HEK293 (cell line): Measurements from ENCODE around the gene C2orf42.
"Not testable (repeated sequence)": the region's sequence is repeated elsewhere in the genome, so short reads cannot be mapped to it uniquely, and the experiment has no call there.

Experiments used
- CTCF ChIA-PET: fragments of 350-600 bp; formaldehyde crosslinking; extraction: SDS; loops from one replicate; lab custom pipeline; 2021; ENCODE audit warnings: antibody characterized with exemption; lab: Yijun Ruan, JAX
- POLR2A ChIA-PET: fragments of 300-600 bp; formaldehyde crosslinking; extraction: SDS; loops from one replicate; lab custom pipeline; 2020; ENCODE audit warnings: antibody characterized with exemption, inconsistent platforms; lab: Yijun Ruan, JAX
- H3K27ac ChIP-seq: fragments of 200-500 bp; sonication (Bioruptor generic); 2 replicates; pipeline ENCODE4 v1.5.1; 2014; ENCODE audit warnings: low read depth, low read length, control low read depth, inconsistent platforms; ENCODE audit errors: extremely low read depth
- H3K36me3 ChIP-seq, 2 experiments: fragments of 200-500 bp in 1 of 2; sonication (Bioruptor generic) in 1 of 2; 1 replicate in 1 of 2; 2 replicates in 1 of 2; pipeline ENCODE4 v1.5.1; 2014 to 2017; ENCODE audit warnings: inconsistent platforms in 2 of 2, low read length in 2 of 2; ENCODE audit not compliant: control insufficient read depth in 2 of 2, insufficient read depth in 1 of 2
- H3K4me1 ChIP-seq: fragments of 200-500 bp; sonication (Bioruptor generic); 2 replicates; pipeline ENCODE4 v1.5.1; 2014; ENCODE audit warnings: mild to moderate bottlenecking, low read length, inconsistent platforms; ENCODE audit not compliant: control insufficient read depth, insufficient read depth
- H3K4me3 ChIP-seq: 2 replicates; pipeline ENCODE4 v1.5.1; 2011; ENCODE audit warnings: low read depth, mild to moderate bottlenecking, control low read depth, low read length, moderate library complexity
- H3K9me3 ChIP-seq: fragments of 200-500 bp; sonication (Bioruptor generic); 2 replicates; pipeline ENCODE4 v1.5.1; 2014; ENCODE audit warnings: low read depth, low read length, inconsistent platforms; ENCODE audit not compliant: control insufficient read depth, insufficient read depth
- EGR2 ChIP-seq: fragments of 450-650 bp; formaldehyde crosslinking; IDR thresholded peaks from 2 replicates; pipeline ENCODE4 v1.5.1; 2016; ENCODE audit warnings: low read depth, missing biosample characterization, missing genetic modification characterization
- RBAK ChIP-seq: fragments of 450-650 bp; formaldehyde crosslinking; IDR thresholded peaks from 2 replicates; pipeline ENCODE4 v1.5.1; 2016; ENCODE audit warnings: missing biosample characterization, missing genetic modification characterization
- SCRT2 ChIP-seq: fragments of 450-650 bp; formaldehyde crosslinking; IDR thresholded peaks from 2 replicates; pipeline ENCODE4 v1.5.1; 2016; ENCODE audit warnings: missing biosample characterization, missing genetic modification characterization
- SP3 ChIP-seq: fragments of 450-650 bp; formaldehyde crosslinking; IDR thresholded peaks from 2 replicates; pipeline ENCODE4 v1.5.1; 2016; ENCODE audit warnings: missing biosample characterization, missing genetic modification characterization
- ZBTB20 ChIP-seq: fragments of 450-650 bp; formaldehyde crosslinking; IDR thresholded peaks from 2 replicates; pipeline ENCODE4 v1.5.1; 2016; ENCODE audit warnings: missing biosample characterization, missing genetic modification characterization
- ZFHX2 ChIP-seq: fragments of 450-650 bp; formaldehyde crosslinking; conservative IDR thresholded peaks from 2 replicates; pipeline ENCODE4 v1.5.1; 2016; ENCODE audit warnings: missing biosample characterization, missing genetic modification characterization
- ZFP41 ChIP-seq: fragments of 450-650 bp; formaldehyde crosslinking; IDR thresholded peaks from 2 replicates; pipeline ENCODE4 v1.5.1; 2016; ENCODE audit warnings: missing biosample characterization, missing genetic modification characterization, borderline replicate concordance
- ZFP69B ChIP-seq: fragments of 450-650 bp; formaldehyde crosslinking; IDR thresholded peaks from 2 replicates; pipeline ENCODE4 v1.5.1; 2016; ENCODE audit warnings: missing biosample characterization, missing genetic modification characterization
- ZIC2 ChIP-seq: fragments of 450-650 bp; formaldehyde crosslinking; IDR thresholded peaks from 2 replicates; pipeline ENCODE4 v1.5.1; 2016; ENCODE audit warnings: missing biosample characterization, missing genetic modification characterization
- ZNF121 ChIP-seq: fragments of 450-650 bp; formaldehyde crosslinking; IDR thresholded peaks from 2 replicates; pipeline ENCODE4 v1.5.1; 2016; ENCODE audit warnings: missing biosample characterization, missing genetic modification characterization
- ZNF202 ChIP-seq: fragments of 450-650 bp; formaldehyde crosslinking; IDR thresholded peaks from 2 replicates; pipeline ENCODE4 v1.5.1; 2016; ENCODE audit warnings: missing biosample characterization, missing genetic modification characterization, borderline replicate concordance
- ZNF341 ChIP-seq: fragments of 450-650 bp; formaldehyde crosslinking; IDR thresholded peaks from 2 replicates; pipeline ENCODE4; 2016; ENCODE audit warnings: low read depth, missing biosample characterization, missing genetic modification characterization
- ZNF354C ChIP-seq: fragments of 450-650 bp; formaldehyde crosslinking; IDR thresholded peaks from 2 replicates; pipeline ENCODE4 v1.5.1; 2016; ENCODE audit warnings: missing biosample characterization, missing genetic modification characterization, low read depth, borderline replicate concordance
- ZNF544 ChIP-seq: fragments of 450-650 bp; formaldehyde crosslinking; IDR thresholded peaks from 2 replicates; pipeline ENCODE4 v1.5.0; 2017; ENCODE audit warnings: missing biosample characterization, missing genetic modification characterization
- ZNF555 ChIP-seq: fragments of 450-650 bp; formaldehyde crosslinking; conservative IDR thresholded peaks from 2 replicates; pipeline ENCODE4 v1.5.1; 2017; ENCODE audit warnings: missing biosample characterization, mild to moderate bottlenecking, missing genetic modification characterization, inconsistent platforms
- ZNF626 ChIP-seq: fragments of 450-650 bp; sonication (Bioruptor Pico); formaldehyde crosslinking; IDR thresholded peaks from 2 replicates; pipeline ENCODE4 v1.5.1; 2018; ENCODE audit warnings: missing biosample characterization, missing genetic modification characterization, inconsistent platforms
- TF ChIP-seq, protein P1 (sequence below): fragments of 450-650 bp; formaldehyde crosslinking; IDR thresholded peaks from 2 replicates; pipeline ENCODE4 v1.5.1; 2016; ENCODE audit warnings: missing biosample characterization, missing genetic modification characterization
- TF ChIP-seq, protein P2 (sequence below): fragments of 450-650 bp; formaldehyde crosslinking; IDR thresholded peaks from 2 replicates; pipeline ENCODE4 v1.5.1; 2016; ENCODE audit warnings: missing biosample characterization, missing genetic modification characterization, low read depth
- TF ChIP-seq, protein P3 (sequence below): fragments of 450-650 bp; formaldehyde crosslinking; IDR thresholded peaks from 2 replicates; pipeline ENCODE4 v1.5.1; 2016; ENCODE audit warnings: missing biosample characterization, missing genetic modification characterization

C2orf42 gene

DNA sequence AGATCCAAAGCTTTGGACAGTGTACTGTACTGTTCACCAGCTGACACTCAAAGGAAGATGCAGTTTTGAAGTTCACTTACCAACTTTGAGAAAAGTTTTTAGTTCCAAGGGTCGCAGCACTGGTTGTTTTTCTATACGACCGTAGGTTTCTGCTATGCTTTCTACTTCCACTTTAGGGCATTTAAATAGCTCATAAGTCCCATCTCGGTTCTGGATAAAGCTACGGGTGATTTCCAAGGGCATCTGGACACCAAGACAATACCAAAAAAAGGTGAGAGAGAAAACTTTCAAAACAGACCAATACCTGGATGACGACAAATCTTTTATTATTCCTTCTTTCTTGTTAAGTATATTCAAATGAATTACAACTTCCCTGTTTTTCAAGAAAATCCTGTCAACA is 30.3 kb downstream of the C2orf42 start (continued):
- TF ChIP-seq SP3 (tag by site-specific recombination) (no peak), ZNF202 (tag by site-specific recombination) (no peak)

GRCh38 chr2:70149130-70149686 is 41.6 kb downstream of the C2orf42 start:
- H3K4me3 ChIP-seq, H3K4me1 ChIP-seq, H3K9me3 ChIP-seq, CTCF ChIA-PET, H3K27ac ChIP-seq: not testable (repeated sequence)
- H3K36me3 ChIP-seq: peaks cover 8 to 28% of the 10 kb centered on the region in 2 experiments; a peak in 2 of 3 replicates
- POLR2A ChIA-PET: interaction anchor here (1.4 kb wide), 1 partner anchor 235 kb away, joined by 5 read pairs; the partner anchor contains the start of gene MXD1

DNA sequence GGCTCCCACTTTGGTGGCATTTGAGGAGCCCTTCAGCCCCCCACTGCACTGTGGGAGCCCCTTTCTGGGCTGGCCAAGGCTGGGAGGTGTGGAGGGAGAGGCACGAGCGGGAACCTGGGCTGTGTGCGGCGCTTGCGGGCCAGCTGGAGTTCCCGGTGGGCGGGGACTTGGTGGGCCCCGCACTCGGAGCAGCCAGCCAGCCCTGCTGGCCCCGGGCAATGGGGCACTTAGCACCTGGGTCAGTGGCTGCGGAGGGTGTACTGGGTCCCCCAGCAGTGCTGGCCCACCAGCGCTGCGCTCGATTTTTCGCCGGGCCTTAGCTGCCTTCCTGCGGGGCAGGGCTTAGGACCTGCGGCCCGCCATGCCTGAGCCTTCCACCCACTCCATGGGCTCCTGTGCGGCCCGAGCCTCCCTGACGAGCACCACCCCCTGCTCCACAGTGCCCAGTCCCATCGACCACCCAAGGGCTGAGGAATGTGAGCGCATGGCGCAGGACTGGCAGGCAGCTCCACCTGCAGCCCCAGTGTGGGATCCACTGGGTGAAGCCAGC is 42.5 kb downstream of the C2orf42 start:
- CTCF ChIA-PET, H3K4me3 ChIP-seq, H3K27ac ChIP-seq, H3K4me1 ChIP-seq, H3K9me3 ChIP-seq: not testable (repeated sequence)
- POLR2A ChIA-PET: interaction anchor here (1.3 to 1.4 kb wide), 2 partner anchors 42 to 234 kb away, joined by 5 to 7 read pairs; partner anchors contain the start of genes C2orf42 and MXD1
- TF ChIP-seq, protein P1, sequence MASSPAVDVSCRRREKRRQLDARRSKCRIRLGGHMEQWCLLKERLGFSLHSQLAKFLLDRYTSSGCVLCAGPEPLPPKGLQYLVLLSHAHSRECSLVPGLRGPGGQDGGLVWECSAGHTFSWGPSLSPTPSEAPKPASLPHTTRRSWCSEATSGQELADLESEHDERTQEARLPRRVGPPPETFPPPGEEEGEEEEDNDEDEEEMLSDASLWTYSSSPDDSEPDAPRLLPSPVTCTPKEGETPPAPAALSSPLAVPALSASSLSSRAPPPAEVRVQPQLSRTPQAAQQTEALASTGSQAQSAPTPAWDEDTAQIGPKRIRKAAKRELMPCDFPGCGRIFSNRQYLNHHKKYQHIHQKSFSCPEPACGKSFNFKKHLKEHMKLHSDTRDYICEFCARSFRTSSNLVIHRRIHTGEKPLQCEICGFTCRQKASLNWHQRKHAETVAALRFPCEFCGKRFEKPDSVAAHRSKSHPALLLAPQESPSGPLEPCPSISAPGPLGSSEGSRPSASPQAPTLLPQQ: 0 out of 2 replicates have a peak, but pooled peaks have one; percentile 37
- H3K36me3 ChIP-seq: peaks cover 7 to 28% of the 10 kb centered on the region in 2 experiments; a peak in 2 of 3 replicates

DNA sequence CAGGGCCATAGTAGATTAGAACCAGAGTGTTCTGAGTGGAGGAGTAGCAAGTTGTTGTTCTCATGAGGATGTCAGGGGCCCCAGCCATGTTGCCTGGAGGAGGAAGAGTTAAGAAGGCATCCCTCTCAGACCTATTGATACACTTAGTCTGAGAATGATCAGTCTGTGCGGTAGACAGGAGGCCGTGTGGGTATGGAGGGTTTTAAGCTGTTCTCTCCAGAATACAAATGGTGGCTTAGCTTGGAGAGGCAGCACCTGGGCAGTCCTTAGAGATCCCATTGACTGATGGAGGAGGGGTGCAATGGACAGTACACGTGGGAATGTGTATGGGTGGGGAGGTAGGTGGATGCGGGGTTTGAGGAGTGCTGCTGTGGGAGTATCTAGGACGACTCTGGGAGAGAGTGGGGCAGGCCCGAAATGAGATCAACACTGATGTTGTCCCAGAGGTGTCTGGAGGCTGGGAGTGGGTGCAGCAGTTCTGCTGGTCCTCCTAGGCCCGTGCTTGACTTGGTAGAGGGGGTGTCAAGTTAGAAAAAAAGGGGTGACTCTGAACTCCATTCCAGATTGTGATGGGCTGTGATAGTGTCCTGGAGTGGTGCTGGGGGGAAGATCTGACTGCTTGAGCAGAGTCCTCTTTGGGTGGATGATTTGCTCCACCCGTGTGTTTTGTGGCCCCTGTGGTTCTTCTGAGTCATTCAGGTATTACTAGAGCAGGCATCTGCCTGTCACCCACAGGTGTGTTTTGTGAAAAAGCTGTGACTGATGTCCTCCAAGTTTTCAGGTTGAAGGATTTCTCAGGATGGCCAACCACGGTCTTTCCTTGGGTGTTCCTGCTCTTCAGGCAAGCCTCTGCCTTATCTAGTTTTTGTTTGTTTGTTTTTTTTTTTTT is 44.7 kb downstream of the C2orf42 start:
- ChIA-PET POLR2A (no interaction called here), CTCF (interaction anchor here (0.6 to 0.7 kb wide), 2 partner anchors 74 to 183 kb away, joined by 3 to 4 read pairs; no protein-coding TSS in a partner anchor)
- no peak for TF ChIP-seq ZBTB20 (tag by site-specific recombination)
- TF ChIP-seq, protein P2, sequence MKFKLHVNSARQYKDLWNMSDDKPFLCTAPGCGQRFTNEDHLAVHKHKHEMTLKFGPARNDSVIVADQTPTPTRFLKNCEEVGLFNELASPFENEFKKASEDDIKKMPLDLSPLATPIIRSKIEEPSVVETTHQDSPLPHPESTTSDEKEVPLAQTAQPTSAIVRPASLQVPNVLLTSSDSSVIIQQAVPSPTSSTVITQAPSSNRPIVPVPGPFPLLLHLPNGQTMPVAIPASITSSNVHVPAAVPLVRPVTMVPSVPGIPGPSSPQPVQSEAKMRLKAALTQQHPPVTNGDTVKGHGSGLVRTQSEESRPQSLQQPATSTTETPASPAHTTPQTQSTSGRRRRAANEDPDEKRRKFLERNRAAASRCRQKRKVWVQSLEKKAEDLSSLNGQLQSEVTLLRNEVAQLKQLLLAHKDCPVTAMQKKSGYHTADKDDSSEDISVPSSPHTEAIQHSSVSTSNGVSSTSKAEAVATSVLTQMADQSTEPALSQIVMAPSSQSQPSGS (tag by site-specific recombination): no peak
- no peak for TF ChIP-seq ZNF121 (tag by site-specific recombination)
- no peak for TF ChIP-seq RBAK
- 0 out of 2 replicates have a peak, but pooled peaks have one; percentile 9 for TF ChIP-seq SCRT2
- TF ChIP-seq ZNF626 (tag by site-specific recombination): no peak
- TF ChIP-seq, protein P3, sequence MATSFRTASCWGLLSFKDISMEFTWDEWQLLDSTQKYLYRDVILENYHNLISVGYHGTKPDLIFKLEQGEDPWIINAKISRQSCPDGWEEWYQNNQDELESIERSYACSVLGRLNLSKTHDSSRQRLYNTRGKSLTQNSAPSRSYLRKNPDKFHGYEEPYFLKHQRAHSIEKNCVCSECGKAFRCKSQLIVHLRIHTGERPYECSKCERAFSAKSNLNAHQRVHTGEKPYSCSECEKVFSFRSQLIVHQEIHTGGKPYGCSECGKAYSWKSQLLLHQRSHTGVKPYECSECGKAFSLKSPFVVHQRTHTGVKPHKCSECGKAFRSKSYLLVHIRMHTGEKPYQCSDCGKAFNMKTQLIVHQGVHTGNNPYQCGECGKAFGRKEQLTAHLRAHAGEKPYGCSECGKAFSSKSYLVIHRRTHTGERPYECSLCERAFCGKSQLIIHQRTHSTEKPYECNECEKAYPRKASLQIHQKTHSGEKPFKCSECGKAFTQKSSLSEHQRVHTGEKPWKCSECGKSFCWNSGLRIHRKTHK (tag by site-specific recombination): no peak
- TF ChIP-seq EGR2 (tag by site-specific recombination): peak; percentile 91
- TF ChIP-seq ZFHX2: peak; percentile 91
- no peak for TF ChIP-seq ZNF555
- TF ChIP-seq ZFP69B: no peak
- TF ChIP-seq ZFP41: no peak
- TF ChIP-seq ZNF544 (tag by site-specific recombination): no peak
- TF ChIP-seq ZIC2 (tag by site-specific recombination): no peak
- TF ChIP-seq ZNF341 (tag by site-specific recombination): no peak
- no peak for TF ChIP-seq ZNF354C (tag by site-specific recombination)
- Histone ChIP-seq H3K4me1 (peaks cover 6% of the 10 kb centered on the region; the same call in 1 of the 2 replicates), H3K36me3 (peaks cover 0 to 17% of the 10 kb centered on the region in 2 experiments; a peak in 2 of 3 replicates), H3K9me3 (no peaks in the 10 kb centered on the region), H3K4me3 (no peak overlapping the region), H3K27ac (no peak overlapping the region)
